C4-2B (cell line): ENCODE results near the gene FLNC.

Experiments used
- H3K27ac ChIP-seq: fragments of 450-650 bp; 2 replicates; pipeline ENCODE4 v1.5.1; 2017
- ZFX ChIP-seq: fragments of 450-650 bp; IDR thresholded peaks from 2 replicates; pipeline ENCODE4 v1.6.1; 2017
- TF ChIP-seq, protein P1 (sequence below): fragments of 450-650 bp; conservative IDR thresholded peaks from 2 replicates; pipeline ENCODE4 v1.5.1; 2017; ENCODE audit warnings: mild to moderate bottlenecking

Gene FLNC

GRCh38 chr7:128888039-128888755, 58.0 kb downstream of the FLNC start:
- TF ChIP-seq, protein P1, sequence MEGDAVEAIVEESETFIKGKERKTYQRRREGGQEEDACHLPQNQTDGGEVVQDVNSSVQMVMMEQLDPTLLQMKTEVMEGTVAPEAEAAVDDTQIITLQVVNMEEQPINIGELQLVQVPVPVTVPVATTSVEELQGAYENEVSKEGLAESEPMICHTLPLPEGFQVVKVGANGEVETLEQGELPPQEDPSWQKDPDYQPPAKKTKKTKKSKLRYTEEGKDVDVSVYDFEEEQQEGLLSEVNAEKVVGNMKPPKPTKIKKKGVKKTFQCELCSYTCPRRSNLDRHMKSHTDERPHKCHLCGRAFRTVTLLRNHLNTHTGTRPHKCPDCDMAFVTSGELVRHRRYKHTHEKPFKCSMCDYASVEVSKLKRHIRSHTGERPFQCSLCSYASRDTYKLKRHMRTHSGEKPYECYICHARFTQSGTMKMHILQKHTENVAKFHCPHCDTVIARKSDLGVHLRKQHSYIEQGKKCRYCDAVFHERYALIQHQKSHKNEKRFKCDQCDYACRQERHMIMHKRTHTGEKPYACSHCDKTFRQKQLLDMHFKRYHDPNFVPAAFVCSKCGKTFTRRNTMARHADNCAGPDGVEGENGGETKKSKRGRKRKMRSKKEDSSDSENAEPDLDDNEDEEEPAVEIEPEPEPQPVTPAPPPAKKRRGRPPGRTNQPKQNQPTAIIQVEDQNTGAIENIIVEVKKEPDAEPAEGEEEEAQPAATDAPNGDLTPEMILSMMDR, result no peak
- TF ChIP-seq ZFX, result no peak
- H3K27ac ChIP-seq, result no peak overlapping the region

DNA sequence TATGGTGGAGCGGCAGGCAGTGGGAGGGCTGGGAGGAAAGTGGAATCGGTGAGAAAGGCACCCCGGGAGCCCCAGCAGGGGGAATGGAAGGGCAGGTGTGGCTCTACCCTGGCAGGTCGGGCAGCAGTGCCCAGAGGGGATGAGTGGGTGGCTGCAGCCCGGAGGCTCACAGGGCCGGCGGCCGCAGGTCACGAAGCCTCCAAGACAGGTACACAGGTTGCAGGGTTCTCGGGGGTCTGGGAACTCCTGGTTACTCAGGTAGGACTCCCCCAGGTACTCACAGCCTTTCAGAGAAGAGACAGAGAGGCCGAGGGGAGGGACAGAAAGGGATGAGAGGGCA, 58.5 kb downstream of the FLNC start:
- TF ChIP-seq, protein P1, result no peak
- no peak for TF ChIP-seq ZFX
- H3K27ac ChIP-seq, result no peak overlapping the region

DNA sequence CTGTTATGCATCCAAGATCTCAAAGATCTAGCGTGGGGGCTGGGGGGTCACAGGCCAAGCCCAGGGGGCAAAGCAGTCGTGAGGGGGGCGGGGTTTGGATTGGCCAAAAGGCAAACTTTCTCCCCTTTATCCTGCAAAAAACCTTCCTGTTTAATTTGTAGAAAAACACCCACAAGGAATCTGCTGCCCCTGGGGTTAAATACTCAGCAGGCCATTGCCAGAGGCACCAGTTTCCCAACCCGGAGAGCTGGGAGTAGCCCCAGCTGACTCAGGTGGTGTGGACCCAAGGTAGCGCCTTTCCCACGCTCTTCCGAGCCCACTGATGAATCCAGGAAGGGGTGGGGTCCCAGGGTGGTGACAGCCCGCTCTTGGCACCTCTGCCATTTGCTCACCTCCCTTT, 58.9 kb downstream of the FLNC start:
- no peak overlapping the region for H3K27ac ChIP-seq
- TF ChIP-seq, protein P1, result no peak
- no peak for TF ChIP-seq ZFX

GRCh38 chr7:128890306-128891109, 60.3 kb downstream of the FLNC start:
- TF ChIP-seq ZFX, result no peak
- TF ChIP-seq, protein P1, result no peak
- H3K27ac ChIP-seq, result no peak overlapping the region

DNA sequence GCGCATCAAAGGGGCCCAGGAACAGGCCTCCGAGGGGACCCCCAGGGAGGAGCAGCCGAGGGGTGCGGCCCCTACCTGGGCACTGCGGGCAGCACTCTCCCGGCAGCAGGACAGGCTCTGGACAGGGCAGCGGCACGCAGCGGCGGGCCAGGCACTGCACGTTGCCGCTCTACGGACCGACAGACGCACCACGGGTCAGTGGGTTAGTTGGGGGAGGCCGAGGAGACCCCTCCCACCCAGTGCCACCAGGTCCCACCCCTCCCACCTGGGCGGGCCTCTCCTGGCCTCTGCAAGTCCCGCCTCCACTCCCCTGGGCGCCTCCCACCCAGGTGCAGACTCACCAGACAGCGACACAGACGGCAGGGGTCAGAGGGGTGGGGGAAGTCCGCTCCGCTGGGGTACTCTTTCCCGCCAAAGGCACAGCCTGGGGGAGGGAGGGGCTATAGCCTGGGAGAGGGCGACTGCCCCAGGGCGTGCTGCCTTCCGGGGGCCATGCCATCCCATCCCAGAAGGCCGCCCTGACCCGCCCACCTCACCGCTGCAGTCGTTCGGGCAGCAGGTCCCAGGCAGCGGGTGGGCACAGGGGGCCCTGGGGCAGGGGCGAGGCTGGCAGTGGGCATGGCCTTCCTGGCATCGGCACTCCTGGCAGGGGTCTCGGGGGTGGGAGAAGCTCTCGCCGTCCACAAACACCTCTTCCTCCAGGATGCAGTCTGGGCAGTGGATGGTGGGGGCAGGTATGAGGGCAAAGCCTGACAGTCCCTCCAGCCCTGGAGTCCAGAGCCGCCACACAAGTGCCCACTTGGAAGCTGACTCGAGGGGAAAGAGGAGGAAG, 61.1 kb downstream of the FLNC start:
- no peak for TF ChIP-seq ZFX
- TF ChIP-seq, protein P1, result no peak
- H3K27ac ChIP-seq, result no peak overlapping the region

DNA sequence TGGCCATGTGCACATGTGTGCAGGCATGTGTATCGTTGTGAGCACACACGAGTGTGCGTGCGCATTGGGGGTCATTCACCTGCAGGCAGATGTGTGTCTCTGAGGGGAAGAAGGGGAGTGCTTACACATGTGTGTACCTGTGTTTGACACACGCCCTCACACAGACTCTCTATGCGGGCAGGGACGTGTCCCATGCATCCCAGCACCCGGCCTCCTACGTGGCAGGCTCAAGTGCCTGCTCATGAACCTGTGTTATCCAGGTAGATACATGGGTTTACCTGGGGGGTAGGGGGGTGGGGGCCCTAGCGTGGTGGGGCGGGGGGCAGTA, 61.7 kb downstream of the FLNC start:
- no peak overlapping the region for H3K27ac ChIP-seq
- no peak for TF ChIP-seq ZFX
- TF ChIP-seq, protein P1, result no peak
